Measurements from ENCODE around the gene TMEM266.

TMEM266 gene

GRCh38 chr15:76135516-76135915, 75.7 kb downstream of the TMEM266 start:
- DNase-seq: no peak

DNA sequence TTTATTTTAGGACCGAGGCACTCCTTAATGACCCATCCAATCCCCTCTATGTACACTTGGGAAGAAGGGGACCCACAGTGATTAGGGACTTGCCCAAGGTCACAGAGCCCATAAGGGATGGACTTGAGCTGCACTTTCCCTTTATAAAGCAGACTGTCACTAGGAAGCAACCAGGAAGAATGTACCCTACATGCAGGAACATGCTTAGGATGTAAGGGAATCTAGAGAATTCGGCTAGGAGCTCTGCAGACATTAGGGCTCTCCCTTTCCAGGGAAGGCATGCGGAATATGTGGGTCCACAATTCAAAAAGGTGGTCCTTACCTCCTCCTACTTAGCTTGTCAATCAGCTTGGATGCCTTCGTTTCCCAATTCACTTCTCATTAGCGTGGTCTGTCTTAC, 78.7 kb downstream of the TMEM266 start:
- DNase-seq: no peak

GRCh38 chr15:76139368-76140073, 79.7 kb downstream of the TMEM266 start:
- DNase-seq: peak; percentile 69

GRCh38 chr15:76140074-76140464, 80.3 kb downstream of the TMEM266 start:
- DNase-seq: no peak

DNA sequence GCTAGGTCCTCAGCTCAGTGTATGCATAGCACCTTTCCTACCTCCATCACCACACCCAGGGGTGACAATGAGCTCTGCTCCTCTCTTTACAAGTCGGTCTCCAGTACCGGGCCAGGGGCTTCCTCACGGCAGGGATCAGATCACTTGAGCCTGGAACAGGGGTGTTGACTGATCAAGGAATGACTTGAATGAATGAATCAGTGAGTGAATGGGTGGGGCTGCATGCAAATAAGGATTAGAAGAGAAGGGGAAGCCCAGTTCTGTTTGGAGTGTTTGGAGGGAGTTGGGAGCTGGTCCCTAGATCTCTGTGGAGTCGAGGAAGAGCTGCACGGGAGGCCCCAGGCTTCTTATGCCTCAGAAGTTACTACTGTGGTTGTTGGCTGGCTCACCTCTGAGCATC, 87.0 kb downstream of the TMEM266 start:
- no peak for DNase-seq

DNA sequence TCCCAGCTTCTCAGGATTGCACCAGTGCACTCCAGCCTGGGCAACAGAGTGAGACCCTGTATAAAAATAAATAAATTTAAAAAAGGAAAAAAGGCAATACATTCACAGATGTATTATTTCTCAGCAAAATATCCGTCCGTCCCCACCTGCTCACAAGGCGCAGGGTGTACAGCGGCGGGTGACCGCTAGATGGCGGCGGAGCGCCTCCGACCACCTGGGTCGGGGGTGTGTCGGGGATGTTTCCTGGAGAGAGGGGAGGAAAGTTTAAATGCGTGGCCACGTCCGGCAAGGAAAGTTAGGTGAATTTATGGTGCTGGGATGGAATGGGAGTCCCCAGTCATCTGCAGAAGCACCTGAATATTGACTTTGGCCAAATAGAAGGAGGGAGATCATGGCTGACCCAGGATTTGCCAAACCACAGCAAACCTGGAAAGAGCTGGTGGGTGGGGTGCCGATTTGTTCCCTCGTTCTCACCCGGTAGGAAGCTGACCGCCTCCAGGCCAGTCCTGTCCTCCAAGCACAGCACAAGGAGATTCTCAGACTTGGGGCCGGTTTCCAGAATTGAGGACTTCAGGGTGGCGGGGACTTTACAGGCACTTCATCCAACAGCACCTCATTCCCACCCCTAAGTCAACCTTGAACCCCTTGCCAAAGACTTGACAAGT, 88.3 kb downstream of the TMEM266 start:
- DNase-seq: no peak

- no peak for DNase-seq
Measured at GRCh38 chr15:76149291-76149915, 89.6 kb downstream of the TMEM266 start.

DNA sequence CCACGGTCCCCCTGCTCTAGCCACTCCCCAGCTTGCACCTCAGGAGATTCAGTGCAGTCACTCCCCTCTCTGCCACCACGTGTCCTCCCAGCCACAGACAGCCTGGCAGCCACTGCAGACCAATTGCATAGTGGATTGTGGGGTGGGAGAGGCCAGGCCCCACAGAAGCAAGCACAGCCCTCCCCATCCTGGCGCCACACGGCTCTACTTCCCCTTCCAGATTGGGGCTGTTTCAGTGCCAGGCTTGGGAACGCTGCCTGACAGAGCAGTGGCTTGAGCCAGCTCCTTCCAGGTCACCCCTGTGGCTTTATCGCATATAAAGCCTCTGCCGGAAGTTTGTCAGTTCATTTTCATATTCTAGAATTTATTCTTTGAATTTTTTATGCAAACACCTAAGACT, 90.7 kb downstream of the TMEM266 start:
- no peak for DNase-seq

- peak; percentile 86 for DNase-seq
Measured at GRCh38 chr15:76150971-76151598, 91.3 kb downstream of the TMEM266 start.

GRCh38 chr15:76151599-76151974, 91.8 kb downstream of the TMEM266 start:
- no peak for DNase-seq

DNA sequence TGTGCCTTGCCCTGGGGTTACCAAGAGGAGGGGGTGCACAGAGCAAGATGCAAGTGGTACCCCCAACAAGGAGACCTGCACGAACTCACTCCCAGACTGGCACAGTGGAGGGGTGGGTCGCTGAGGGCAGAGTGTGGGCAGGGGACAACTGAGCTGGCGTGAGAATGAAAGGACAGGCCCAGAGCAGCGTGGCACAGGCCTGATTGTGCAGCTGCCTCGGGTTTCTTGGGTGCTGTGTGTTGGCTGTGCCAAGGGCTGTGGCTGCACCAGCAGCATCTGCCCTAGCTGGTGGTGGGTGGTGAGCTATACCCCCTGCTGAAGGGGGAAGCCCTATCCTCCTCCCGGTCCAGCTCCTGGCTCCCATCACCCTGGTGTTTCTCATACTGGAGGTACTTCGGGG, 92.4 kb downstream of the TMEM266 start:
- DNase-seq: no peak

DNA sequence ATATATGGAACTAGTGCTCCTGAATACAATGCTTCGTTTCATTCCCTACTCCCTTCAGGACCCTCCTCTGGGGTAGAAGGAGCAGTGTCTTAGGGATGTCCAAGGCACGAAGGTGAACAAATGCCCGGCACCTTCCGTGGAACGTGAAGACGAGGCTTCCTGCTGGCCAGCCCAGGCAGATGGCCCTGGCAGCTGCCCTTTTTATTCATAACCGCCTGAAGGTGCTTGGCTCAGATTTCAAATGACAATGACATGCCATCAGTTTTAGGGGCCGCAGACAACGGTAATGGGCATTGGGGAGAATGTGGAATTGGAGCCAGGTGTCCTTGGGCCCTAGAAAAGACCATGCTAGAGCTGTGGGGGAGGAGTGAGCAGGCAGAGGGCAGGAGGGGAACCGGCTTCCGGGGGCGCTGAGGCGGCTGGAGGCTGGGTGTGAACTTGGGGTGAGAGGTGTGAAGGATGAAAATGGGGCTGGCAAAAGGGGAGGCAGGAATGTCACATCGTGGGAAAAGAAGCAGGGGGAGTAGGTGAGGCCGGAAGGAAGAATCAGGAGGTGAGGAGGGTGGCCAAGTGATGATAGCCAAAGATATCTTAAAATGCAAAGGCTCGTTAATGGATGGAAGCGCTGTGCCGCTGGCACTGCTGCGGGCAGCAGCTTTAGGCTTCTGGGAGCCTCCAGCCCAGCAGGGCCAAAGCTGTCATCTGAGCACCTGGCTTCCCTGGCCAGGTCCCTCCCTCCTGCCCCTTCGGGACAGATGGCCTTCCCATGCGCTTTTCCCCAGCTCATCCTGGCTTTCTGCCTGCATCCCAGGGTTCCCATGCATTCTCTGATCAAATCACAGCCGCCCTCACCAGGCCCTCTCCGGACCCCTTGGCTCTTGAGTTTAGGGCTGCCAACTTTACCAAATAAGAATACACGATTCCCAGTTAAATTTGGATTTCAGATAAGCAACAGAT, 93.7 kb downstream of the TMEM266 start:
- no peak for DNase-seq

- peak; percentile 72 for DNase-seq
Measured at GRCh38 chr15:76155731-76156130, 95.9 kb downstream of the TMEM266 start.

DNA sequence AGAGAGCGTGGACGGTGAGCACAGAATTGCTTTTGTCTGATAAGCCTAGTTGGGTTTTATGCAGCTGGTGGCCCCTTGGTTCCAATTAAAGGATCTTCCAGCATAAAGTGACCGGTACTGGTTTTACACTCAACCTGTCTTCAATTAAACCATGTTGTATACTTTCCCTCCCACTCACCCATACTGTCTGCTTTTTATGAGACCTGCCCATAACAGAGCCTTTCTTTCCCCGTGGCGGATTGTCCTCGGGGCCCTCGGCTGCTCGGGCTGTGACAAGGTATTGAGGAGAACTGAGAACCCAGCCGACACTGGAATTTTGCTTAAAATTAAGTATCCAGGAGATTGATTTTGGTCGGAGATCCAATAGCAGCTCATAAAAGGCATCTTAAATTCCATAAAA, 98.4 kb downstream of the TMEM266 start:
- DNase-seq: no peak

DNA sequence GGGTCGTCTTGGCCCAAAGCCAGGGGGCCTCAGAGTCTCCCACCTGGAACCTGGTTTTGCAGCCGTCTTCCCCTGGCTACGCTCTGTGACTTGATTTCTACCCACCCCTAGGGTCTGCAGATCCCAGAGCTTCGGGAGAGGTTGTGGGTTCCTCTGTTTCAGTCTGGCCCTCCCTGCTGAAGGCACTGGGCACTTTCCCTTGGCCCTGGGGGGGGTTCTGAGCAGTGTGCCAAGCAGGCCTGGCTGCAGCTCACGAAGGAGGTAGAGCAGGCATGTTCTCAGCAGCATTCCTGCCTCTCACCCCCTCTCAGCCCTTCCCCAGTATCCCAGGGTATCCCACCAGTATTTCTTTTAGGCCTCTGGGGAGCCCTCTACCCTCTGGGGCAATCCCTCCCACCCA, 99.0 kb downstream of the TMEM266 start:
- DNase-seq: no peak

GRCh38 chr15:76159282-76159681, 99.5 kb downstream of the TMEM266 start:
- DNase-seq: no peak

- no peak for DNase-seq
Measured at GRCh38 chr15:76160426-76161152, 100.8 kb downstream of the TMEM266 start.

DNA sequence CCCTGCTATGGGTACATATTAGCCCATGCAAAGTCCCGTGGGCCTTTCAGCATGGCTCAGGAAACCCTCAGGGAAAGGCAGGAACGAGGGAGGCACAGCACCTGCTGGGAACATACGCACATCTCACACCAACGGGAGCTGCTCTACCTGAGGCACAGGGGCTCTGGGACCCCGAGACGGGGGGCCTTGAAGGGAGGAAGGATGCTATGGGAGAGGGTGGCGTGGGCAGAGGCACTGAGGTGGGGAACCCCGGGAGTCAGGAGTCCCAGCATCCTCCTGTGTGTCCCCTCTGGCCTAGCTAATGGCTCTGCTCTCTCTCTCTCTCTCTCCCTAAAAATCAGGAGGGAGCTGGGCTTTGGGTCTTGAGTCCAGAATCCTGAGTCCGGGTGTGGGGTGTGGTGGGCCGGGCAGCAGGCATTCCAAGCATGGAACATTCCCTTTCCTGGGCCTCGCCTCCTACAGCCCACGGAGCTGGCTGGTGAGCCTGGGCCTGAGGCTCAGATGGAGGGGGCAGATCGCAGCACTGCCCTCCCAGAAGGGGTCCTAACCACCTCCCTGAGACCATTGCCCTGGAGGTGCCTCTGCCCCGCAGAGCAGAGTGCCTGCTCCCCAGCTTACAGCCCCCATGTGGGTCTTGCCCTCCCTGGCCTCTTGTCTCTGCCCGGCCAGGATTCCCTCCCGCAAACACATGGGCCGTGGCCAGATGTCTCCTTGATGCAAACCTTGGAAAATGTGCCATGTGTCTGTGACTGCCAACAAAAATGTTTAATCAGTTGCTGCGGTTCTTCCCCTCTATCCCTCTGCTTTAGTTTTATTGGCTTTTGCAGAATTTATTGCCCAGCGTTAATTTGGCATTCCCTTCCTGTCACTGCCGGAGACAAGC, 101.6 kb downstream of the TMEM266 start:
- DNase-seq: no peak

GRCh38 chr15:76162036-76162398, 102.2 kb downstream of the TMEM266 start:
- no peak for DNase-seq

- no peak for DNase-seq
Measured at GRCh38 chr15:76162784-76163456, 103.1 kb downstream of the TMEM266 start.
